ENCODE measurements around the gene RNASE8.

DNA sequence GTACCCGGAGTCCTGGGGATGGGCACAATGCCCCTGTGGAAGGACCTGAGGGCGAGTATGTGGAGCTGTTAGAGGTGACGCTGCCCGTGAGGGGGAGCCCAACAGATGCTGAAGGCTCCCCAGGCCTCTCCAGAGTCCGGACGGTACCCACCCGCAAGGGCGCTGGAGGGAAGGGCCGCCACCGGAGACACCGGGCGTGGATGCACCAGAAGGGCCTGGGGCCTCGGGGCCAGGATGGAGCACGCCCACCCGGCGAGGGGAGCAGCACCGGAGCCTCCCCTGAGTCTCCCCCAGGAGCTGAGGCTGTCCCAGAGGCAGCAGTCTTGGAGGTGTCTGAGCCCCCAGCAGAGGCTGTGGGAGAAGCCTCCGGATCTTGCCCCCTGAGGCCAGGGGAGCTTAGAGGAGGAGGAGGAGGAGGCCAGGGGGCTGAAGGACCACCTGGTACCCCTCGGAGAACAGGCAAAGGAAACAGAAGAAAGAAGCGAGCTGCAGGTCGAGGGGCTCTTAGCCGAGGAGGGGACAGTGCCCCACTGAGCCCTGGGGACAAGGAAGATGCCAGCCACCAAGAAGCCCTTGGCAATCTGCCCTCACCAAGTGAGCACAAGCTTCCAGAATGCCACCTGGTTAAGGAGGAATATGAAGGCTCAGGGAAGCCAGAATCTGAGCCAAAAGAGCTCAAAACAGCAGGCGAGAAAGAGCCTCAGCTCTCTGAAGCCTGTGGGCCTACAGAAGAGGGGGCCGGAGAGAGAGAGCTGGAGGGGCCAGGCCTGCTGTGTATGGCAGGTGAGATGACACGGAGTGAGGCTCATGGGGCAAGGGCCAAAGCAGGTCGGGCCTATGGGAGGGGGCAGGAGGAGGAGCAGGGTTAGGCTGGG, 17.0 kb downstream of the RNASE8 start:
- no peak for TF ChIP-seq POLR2A (IDR thresholded peaks at IDR 0.05; ENCODE audit: low read depth, low read length)
- no peak for TF ChIP-seq PAX5 (IDR thresholded peaks at IDR 0.05; ENCODE audit: insufficient read depth, low read length, severe bottlenecking)
- no peak for TF ChIP-seq TAF1 (IDR thresholded peaks at IDR 0.05; ENCODE audit: low read depth, low read length)

All from GM12891 (cell line).